ENCODE measurements around the gene C17orf67. TPM values are rescaled to one million over a fixed set of nuclear protein-coding genes. Genes with fewer than 3 reads are reported as not detected.
A peak's percentile ranks its signal among the peaks of the same experiment; 100 is the strongest.

C17orf67 gene
- total and polyA plus RNA-seq, 10 of the 15 experiments (the other 5 are each of a cell fraction or from before 2014, with no cell fraction given): 0.24 to 3.3 (median 0.89) TPM

DNA sequence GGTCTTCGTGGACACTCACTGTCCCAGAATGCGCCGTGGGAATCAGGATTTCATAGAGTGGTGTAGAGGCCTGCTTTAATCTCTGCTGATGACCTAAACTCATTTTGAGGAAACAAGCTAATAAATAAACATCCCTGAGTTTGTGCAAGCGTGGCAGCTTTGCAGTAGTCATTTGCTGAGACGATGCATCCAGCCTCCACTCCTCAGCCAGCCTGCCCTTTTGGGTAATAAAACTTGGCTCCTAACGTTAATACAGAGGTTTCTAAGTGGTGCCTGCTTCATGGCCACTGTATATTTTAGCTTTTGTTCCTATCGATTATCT, 1.5 kb upstream of the C17orf67 start:
- H3K36me3 ChIP-seq (ENCODE audit: control insufficient read depth in 2 of 2, insufficient read depth in 2 of 2, low read length in 1 of 2): no peaks in the 10 kb centered on the region; a peak in 1 of 4 replicates
- peak overlapping the region; percentile 74; the same call in 1 of the 2 replicates for H3K27ac ChIP-seq (ENCODE audit: control insufficient read depth, insufficient read depth)
- ChIA-PET CTCF (interaction anchor here (1.2 to 3.4 kb wide), 4 partner anchors 11 to 104 kb away, joined by 4 to 14 read pairs (median 4); no protein-coding TSS in a partner anchor), RAD21 (ENCODE audit: unreplicated experiment) (interaction anchor here (1.0 to 2.1 kb wide), 5 partner anchors 10 to 143 kb away, joined by 3 to 8 read pairs (median 7); partner anchors contain the start of gene TRIM25), POLR2A (interaction anchor here (1.0 to 2.1 kb wide), 5 partner anchors 9 to 246 kb away, joined by 3 to 8 read pairs (median 4); partner anchors contain the start of gene SCPEP1), SMC1A (ENCODE audit: uncharacterized antibody, unreplicated experiment) (interaction anchor here (0.8 to 2.2 kb wide), 8 partner anchors 10 to 204 kb away, joined by 3 to 10 read pairs (median 4); no protein-coding TSS in a partner anchor)
- peak overlapping the region; percentile 84 for H3K4me2 ChIP-seq (ENCODE audit: control insufficient read depth, insufficient read depth)
- WGBS (ENCODE audit: insufficient coverage, insufficient replicate concordance, low lambda C conversion rate, missing lambda C conversion rate): 34% methylated on average over 7 of the region's 7 CpGs
- in situ Hi-C loops (cut with MboI) (no loop called here), intact Hi-C loops (cut with micrococcal nuclease; ENCODE audit: unreplicated experiment) (loop anchor here (10.0 kb wide), 1 partner anchor 250 kb away; the partner anchor contains the start of gene AKAP1)
- BruUV-seq (replicated peaks): no TSS peak
- H4K20me1 ChIP-seq (ENCODE audit: control insufficient read depth, insufficient read depth): no peaks in the 10 kb centered on the region
- H3K4me1 ChIP-seq (ENCODE audit: control insufficient read depth, insufficient read depth, low read length): peaks cover 27% of the 10 kb centered on the region
- peaks cover 76% of the 10 kb centered on the region for H3K79me2 ChIP-seq (ENCODE audit: control insufficient read depth, insufficient read depth, low read length)
- H3K9ac ChIP-seq (ENCODE audit: control insufficient read depth, insufficient read depth, low read length): peak overlapping the region; percentile 72
- H2AFZ ChIP-seq (ENCODE audit: control insufficient read depth, low read depth, low read length): peak overlapping the region; percentile 85
- ATAC-seq (no peak), DNase-seq (ENCODE audit: low read depth, low spot score) (no peak), FAIRE-seq (no peak)
- H3K27me3 ChIP-seq (replicated peaks in 1 of 2; ENCODE audit: control insufficient read depth in 2 of 2, insufficient read depth in 2 of 2, low read length in 1 of 2): no peaks in the 10 kb centered on the region
- H3K4me3 ChIP-seq: peak overlapping the region; percentile 67
- H3K9me3 ChIP-seq (replicated peaks; ENCODE audit: control insufficient read depth, insufficient read depth, low read length): no peaks in the 10 kb centered on the region
- TF ChIP-seq SMC3 (IDR thresholded peaks at IDR 0.05; ENCODE audit: borderline replicate concordance, low read length) (no peak), SREBF2 (IDR thresholded peaks at IDR 0.05; ENCODE audit: low read length) (no peak)
- TF ChIP-seq, protein P1, sequence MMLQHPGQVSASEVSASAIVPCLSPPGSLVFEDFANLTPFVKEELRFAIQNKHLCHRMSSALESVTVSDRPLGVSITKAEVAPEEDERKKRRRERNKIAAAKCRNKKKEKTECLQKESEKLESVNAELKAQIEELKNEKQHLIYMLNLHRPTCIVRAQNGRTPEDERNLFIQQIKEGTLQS (IDR thresholded peaks at IDR 0.05; ENCODE audit: borderline replicate concordance, extremely low read depth, low read depth, low read length): no peak
- TF ChIP-seq, protein P2, sequence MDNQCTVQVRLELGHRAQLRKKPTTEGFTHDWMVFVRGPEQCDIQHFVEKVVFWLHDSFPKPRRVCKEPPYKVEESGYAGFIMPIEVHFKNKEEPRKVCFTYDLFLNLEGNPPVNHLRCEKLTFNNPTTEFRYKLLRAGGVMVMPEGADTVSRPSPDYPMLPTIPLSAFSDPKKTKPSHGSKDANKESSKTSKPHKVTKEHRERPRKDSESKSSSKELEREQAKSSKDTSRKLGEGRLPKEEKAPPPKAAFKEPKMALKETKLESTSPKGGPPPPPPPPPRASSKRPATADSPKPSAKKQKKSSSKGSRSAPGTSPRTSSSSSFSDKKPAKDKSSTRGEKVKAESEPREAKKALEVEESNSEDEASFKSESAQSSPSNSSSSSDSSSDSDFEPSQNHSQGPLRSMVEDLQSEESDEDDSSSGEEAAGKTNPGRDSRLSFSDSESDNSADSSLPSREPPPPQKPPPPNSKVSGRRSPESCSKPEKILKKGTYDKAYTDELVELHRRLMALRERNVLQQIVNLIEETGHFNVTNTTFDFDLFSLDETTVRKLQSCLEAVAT (IDR thresholded peaks at IDR 0.05): no peak
